Stimulated activated naive CD4-positive, alpha-beta T cell (primary cell): ENCODE measurements around the gene AWAT2.

Source experiments
- DNase-seq, 6 experiments: peaks; one replicate each; lab custom pipeline; 2025; lab: John Stamatoyannopoulos, UW

The AWAT2 gene

DNA sequence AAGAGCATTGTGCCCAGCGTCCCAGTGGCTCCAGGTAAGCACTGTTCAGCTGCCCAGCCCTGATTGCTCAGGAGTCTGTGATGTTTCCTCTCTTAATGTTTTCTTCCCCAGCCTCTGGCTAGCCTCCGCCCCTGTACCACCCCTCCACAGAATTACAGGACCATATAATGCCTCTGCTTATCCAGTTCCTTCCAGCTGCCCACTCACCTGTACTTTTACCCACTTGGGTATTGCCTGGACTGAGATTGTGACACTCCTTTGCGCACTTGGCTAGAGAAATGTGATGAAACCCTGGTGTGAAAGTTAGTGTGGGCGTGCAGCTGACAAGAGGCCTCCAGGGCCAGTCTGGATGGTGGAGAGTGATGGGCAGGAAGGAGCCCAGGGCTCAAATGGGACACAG lies at the start of gene AWAT2:
AWAT2 (minus strand) TSS at position 14 of the 400 bp plus-strand sequence; CDS start at position 8, 6 bp downstream.
- no peak for DNase-seq

DNA sequence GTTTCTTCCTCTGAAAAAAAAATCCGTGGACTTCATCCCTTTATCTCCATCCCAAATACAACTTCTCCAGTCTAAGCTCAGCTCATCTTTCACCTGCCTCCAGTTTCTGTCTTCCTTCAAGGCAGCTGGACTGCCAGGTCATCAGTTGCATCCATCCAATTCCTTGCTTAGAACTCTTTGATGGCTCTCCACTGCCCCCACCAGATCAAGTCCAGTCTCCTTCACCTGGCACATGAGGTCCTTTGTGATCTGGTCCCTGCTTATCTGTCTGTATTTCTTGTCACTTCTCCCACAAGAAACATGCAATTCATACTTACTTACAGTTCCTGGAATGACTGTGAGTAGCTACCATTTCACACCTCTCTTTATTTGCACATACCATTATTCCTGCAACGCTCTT lies 46.3 kb upstream of the AWAT2 start:
- DNase-seq: no peak

DNA sequence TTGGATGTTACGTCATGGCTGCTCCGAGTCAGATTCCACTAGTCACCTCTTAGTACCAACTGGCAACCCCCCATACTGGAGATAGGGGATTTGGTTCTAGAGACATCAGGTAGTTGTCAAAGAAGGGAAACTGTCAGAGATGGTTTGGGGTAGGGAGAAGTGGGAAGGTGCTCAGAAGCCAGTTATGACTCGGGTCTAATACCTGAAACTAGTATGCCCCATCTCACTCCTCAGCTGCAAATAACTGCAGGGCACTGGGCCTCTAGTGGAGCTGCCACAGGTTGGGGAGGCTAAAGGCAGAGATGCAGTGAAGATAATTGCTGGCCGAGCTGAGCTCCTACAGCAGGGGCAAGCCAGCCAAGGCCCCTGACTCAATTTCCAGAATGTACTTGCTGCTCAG lies 42.5 kb upstream of the AWAT2 start:
- no peak for DNase-seq

- DNase-seq: no peak
Measured at GRCh38 chrX:70089604-70090297, 40.0 kb upstream of the AWAT2 start.

GRCh38 chrX:70088751-70089150 lies 39.0 kb upstream of the AWAT2 start:
- DNase-seq: no peak

DNA sequence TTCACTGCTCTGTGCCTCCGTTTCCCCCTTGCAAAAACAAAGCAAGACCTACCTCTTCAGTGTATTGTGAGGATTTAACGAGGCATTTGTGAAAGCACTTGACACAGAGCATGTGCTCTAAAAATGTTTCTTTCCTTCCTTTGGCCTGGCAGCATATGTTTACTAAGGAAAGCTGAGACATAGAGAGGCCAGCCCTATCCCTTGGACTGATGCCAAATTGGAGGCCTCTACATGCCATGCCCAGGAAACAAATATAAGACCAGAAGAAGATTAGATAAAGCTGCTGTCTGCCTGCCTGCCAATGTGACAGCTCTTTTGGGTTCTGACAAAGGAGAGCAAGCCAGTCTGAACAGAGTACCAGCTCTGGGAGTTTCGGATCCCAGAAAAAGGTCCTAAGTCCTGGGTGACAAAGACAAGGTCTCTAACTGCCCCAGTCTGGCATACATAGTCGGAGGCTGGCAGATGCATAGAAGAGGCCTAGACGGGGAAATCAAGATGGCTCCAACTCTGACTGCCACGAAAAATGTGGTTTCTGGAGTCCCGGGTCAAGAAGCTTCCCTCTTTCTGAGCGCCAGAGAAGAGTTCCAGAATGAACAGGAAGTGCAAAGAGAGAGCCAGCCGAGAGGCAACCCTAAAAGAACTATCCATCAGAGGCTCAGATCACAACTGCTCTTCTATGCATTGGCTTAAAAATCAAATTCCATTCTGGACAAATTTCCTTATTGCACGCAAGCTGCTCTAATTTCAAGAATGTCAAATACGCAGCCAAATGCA lies 38.3 kb upstream of the AWAT2 start:
- peak in 1 of 6 experiments; percentile 1 for DNase-seq

- DNase-seq: no peak
Measured at GRCh38 chrX:70084592-70085240, 35.0 kb upstream of the AWAT2 start.

DNA sequence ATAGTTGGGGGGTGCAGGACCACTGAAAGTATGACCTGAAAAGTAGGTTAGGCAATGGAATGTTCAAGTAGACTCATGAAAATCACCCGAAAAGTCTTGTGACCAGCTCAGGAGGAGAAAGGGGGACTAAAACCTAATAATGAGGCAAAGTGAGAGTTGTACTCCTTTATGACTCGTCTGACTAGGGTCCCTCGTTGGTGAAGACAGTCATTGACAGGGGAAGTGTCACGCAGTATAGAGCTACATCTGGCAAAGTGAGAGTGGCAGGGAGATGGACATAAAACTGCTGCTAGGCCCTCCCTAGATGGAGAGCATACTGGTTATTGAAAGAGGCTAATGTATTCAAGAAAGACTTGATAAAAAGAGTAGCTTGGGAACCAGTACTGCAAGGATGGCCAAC lies 33.0 kb upstream of the AWAT2 start:
- no peak for DNase-seq

- no peak for DNase-seq
Measured at GRCh38 chrX:70079870-70080269, 30.1 kb upstream of the AWAT2 start.

- no peak for DNase-seq
Measured at GRCh38 chrX:70079297-70079696, 29.6 kb upstream of the AWAT2 start.

DNA sequence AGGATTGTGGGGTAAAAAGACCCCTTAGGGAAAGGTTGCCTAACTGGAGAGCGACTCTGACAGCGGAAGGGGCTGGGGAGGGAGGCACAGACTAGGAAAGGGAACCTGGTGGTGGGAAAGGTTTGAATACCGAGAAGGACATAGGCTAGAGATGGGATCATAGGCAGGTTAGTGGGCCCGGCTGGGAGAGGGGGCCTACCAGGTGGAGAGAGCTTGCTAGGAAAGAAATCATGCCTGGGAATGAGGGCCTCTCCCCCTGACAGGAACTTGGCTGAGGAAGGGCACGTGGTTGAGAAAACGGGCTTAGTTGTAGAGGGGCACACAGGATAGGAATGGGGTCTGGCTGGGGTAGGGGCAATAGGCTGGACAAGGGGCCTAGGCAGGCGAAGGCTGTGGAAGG lies 16.9 kb upstream of the AWAT2 start:
- no peak for DNase-seq

GRCh38 chrX:70062961-70063550 lies 13.3 kb upstream of the AWAT2 start:
- DNase-seq: no peak

DNA sequence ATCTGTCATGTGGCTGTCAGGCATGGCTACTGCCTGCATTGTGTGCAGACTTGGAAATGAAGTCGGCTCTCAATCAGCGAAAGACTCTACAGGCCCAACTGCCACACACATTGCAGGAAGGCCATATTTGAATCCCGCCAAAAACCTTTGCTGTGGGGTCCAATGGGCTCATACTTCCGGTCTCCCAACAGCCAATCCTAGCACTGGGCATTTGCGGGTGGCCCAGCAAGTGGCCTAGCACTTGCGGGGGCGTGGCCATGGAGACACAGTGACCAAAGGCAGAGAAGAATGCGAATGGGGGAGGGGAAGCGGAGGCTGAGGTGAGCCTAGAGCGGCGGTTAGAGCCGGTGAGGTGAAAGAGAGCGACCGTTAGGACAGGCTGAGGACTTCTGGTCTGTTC lies 12.3 kb upstream of the AWAT2 start, which contains the start of gene OTUD6A:
OTUD6A (plus strand) TSS at position 382 of the 400 bp plus-strand sequence. CDS start 68 bp downstream, outside the sequence.
- no peak for DNase-seq

DNA sequence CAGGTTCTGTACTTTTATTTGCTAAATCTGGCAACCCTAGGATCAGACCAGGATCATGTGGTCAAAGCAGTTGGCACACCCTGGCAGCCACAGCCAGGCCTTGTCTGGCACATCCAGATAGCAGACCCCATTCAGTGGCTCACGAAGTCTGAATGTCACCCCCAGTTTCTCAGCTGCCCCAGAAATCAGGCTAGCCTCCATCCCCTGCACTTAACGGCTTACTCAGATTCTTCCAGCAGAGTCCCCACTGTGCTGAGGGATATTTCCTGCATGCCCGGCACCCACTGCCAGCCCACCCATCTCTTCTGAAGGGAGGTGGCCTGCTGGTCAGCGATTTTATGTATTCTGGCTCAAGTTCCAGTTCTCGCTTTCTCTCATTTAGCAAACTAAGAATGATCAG lies 4.7 kb upstream of the AWAT2 start:
- no peak for DNase-seq

DNA sequence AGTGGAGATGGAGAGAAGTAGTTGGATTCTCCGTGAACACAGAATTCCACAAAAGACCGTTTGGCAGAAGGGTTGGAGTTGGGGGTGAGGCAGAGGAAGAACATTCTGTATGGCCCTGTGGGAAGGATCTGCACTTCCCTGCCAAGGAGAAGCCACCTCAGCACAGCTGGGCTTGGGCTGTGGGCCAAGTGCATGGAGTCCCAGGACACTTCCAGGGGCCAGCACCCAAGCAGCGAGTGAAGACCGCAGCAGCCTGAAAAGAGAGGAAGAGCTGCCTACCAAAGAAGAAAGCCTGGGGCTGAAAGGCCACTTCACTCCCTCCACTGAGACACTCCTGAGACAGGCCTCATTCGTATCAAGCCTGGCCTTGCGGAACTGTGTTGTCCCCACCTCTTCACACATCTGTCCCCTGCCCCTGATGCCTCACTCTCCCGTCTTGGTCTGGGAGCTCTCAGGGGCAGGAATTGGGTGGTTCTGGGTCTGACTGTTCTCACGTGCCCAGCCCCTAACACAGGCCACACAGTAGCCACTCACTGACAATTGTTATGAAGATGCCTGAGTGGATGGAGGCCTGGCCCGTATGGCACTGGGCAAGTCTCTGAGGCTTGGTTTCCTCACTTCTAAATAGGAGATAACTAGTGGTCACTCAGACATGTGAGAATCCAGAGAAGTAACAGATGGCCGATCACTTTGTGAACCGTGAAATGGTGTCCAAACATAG lies 3.3 kb upstream of the AWAT2 start:
- no peak for DNase-seq

DNA sequence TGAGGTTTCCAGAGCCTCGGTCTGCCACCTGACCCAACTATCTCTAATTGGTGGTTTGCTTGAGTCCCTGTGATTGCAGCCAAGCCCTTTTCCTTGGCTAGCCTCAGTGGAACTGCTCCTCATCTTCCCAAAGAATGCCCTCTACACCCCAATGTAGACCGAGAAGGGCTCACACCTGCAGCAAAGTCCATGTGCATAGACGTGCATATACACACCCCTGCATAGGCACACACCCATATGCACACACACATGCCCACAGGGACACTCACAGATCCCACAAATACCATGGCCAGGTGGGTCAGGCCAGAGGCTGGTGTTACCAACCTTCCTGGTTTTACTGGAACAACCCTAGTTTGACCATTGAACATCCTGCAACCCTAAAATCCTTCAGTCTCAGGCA lies 332 bp downstream of the AWAT2 start:
- DNase-seq: no peak

GRCh38 chrX:70046978-70047377 lies 2.8 kb downstream of the AWAT2 start:
- DNase-seq: no peak

DNA sequence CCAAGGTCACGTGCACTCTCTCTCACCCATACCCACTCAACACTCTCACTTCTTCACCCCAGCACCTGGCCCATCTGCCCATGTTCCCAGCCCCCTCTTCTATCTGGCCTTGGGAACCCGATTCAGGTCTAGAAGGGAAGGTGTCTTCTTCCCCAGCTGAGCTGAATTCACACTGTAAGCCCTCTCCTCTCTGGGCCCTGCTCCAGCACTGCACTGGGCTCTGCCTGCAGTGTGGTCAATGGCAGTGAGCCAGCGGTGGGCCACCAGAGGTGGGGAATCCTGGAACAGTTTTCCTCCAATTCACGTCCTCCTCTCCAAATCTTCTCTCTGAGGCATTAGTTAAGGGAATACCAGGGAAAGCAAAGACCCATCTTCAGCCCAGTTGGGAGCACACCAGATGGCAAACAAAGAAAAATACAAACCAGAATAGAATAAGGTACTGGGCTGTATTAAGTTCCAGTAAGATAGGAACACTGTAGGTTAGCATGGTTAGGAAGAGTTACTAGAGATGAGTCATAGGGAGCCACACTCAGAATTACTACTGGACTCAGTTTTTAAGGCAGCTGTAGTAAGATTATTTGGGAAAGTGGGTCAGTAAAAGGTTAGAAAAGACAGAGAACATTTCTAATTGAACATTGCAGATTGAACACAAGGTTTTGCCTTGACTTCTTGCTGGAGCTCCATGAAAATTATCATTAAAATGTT lies 5.0 kb downstream of the AWAT2 start:
- DNase-seq: no peak

- no peak for DNase-seq
Measured at GRCh38 chrX:70043685-70044084, 6.1 kb downstream of the AWAT2 start.

- DNase-seq: no peak
Measured at GRCh38 chrX:70042399-70043371, 7.1 kb downstream of the AWAT2 start.
